ENCODE results near the gene HSD17B10. TPM values are rescaled to one million over a fixed set of nuclear protein-coding genes. Genes with fewer than 3 reads are reported as not detected.
"Not testable (repeated sequence)": the region's sequence is repeated elsewhere in the genome, so short reads cannot be mapped to it uniquely, and the experiment has no call there.

HSD17B10 gene
- total and polyA plus RNA-seq, 12 donors = 64.5 to 177 (median 131) TPM

DNA sequence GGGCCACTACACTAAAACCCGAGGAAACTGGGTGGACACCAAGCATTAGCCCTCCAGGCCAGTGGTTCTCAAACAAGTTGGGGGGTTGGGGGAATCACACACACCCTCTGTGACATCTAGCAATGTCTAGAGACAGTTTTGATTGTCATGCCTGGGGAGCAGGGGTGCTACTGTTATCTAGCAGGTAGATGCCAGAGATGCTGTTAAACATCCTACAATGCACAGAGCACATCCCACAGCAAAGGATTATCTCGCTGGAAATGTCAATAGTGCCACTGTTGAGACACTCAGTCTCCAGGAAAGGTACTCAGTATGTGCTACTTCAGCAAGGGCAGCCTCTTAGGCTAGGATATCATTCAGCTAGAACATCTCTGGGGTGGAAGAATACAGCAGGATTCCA, 13.0 kb downstream of the HSD17B10 start:
- H3K27ac ChIP-seq = no peak overlapping the region
- H3K4me3 ChIP-seq = peak overlapping the region in 1 of 4 donors; percentile 83
- H3K27me3 ChIP-seq = no peaks in the 10 kb centered on the region
- H3K9me3 ChIP-seq (replicated peaks in 1 of 3) = no peaks in the 10 kb centered on the region
- no peak for DNase-seq
- peaks cover 10 to 17% of the 10 kb centered on the region in 2 donors for H3K4me1 ChIP-seq (replicated peaks in 1 of 2)
- no peak for TF ChIP-seq POLR2A (IDR thresholded peaks at IDR 0.05)
- TF ChIP-seq, protein P1, sequence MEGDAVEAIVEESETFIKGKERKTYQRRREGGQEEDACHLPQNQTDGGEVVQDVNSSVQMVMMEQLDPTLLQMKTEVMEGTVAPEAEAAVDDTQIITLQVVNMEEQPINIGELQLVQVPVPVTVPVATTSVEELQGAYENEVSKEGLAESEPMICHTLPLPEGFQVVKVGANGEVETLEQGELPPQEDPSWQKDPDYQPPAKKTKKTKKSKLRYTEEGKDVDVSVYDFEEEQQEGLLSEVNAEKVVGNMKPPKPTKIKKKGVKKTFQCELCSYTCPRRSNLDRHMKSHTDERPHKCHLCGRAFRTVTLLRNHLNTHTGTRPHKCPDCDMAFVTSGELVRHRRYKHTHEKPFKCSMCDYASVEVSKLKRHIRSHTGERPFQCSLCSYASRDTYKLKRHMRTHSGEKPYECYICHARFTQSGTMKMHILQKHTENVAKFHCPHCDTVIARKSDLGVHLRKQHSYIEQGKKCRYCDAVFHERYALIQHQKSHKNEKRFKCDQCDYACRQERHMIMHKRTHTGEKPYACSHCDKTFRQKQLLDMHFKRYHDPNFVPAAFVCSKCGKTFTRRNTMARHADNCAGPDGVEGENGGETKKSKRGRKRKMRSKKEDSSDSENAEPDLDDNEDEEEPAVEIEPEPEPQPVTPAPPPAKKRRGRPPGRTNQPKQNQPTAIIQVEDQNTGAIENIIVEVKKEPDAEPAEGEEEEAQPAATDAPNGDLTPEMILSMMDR (IDR thresholded peaks at IDR 0.05) = no peak
- intact Hi-C loops (cut with DNase I) = no loop called here
- H3K36me3 ChIP-seq (replicated peaks in 1 of 2) = no peaks in the 10 kb centered on the region
- 18 to 67% (median 33%) methylated on average over 1 to 2 of the region's 2 CpGs for WGBS, 4 donors

DNA sequence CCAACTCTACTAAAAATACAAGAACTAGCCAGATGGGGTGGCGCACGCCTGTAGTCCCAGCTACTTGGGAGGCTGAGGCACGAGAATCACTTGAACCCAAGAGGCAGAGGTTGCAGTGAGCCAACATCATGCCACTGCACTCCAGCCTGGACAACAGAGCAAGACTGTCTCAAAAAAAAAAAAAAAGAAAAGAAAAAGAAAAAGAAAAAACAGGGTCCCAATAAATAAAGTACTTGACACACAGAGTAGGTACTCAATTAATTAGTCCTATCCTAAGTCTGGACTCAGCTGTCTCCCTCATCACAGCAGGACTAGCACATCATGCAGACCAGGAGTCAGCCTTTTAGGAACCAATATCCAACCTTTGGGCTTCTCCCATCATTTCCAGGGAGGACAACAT, 13.8 kb downstream of the HSD17B10 start:
- DNase-seq; H3K36me3 ChIP-seq (replicated peaks in 1 of 2); H3K27me3 ChIP-seq; intact Hi-C loops (cut with DNase I); H3K9me3 ChIP-seq (replicated peaks in 1 of 3); H3K27ac ChIP-seq; H3K4me3 ChIP-seq: not testable (repeated sequence)
- 93 to 98% (median 96%) methylated on average over 3 of the region's 3 CpGs for WGBS, 4 donors
- H3K4me1 ChIP-seq (replicated peaks in 1 of 2) = peaks cover 10 to 17% of the 10 kb centered on the region in 2 donors

DNA sequence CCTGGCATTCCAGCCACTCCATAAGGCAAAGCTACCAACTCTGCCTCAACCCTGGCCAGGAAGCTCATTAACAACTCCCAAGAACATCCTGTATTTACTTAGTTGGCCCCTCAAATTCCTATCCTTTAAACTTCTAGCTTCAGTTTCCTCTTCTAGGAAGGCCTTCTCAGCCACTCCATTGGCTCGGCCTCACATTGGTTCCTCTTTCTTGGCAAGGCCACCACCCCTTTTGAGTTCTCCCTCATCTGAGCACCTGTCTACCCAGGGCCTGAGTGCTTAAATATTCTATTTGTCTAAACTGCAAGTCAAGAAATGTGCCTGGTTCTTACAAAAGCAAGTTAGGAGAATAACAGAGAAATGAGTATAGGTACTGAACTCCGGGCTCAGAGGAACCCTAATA, 21.7 kb downstream of the HSD17B10 start:
- Histone ChIP-seq H3K4me1 (replicated peaks in 1 of 2) (no peaks in the 10 kb centered on the region), H3K27ac (no peak overlapping the region), H3K9me3 (replicated peaks in 1 of 3) (no peaks in the 10 kb centered on the region), H3K27me3 (no peaks in the 10 kb centered on the region), H3K36me3 (replicated peaks in 1 of 2) (peaks cover 0 to 55% of the 10 kb centered on the region in 2 donors), H3K4me3 (no peak overlapping the region)
- no peak for DNase-seq
- TF ChIP-seq POLR2A (IDR thresholded peaks at IDR 0.05) = no peak
- TF ChIP-seq, protein P1 (IDR thresholded peaks at IDR 0.05) = no peak
- 68 to 98% (median 86%) methylated on average over 2 of the region's 2 CpGs for WGBS, 4 donors
- intact Hi-C loops (cut with DNase I) = no loop called here

DNA sequence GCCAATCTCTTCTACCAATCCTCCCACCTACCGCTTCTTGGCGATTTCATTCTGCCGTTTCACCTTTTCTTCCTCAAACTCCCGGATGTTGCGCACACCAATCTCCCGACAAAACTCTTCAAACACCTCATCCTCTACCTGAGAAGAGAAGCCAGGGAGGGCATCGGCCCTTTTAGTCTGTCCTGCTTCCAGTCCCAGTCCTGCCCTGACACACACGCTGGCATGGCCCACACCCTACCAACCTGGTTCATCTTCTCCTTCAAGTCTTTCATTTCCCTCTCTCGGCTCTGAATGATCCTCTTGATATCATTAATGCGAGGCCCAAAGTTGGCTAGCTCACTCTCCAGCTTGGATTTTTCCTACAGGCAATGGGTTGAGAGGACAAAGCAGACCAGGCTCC, 30.6 kb downstream of the HSD17B10 start:
- WGBS, 4 donors = 90 to 97% (median 96%) methylated on average over 10 of the region's 10 CpGs
- Histone ChIP-seq H3K9me3 (replicated peaks in 1 of 3) (no peaks in the 10 kb centered on the region), H3K4me1 (replicated peaks in 1 of 2) (no peaks in the 10 kb centered on the region), H3K4me3 (no peak overlapping the region), H3K36me3 (replicated peaks in 1 of 2) (peaks cover 0 to 72% of the 10 kb centered on the region in 2 donors), H3K27ac (no peak overlapping the region), H3K27me3 (no peaks in the 10 kb centered on the region)
- TF ChIP-seq, protein P1 (IDR thresholded peaks at IDR 0.05) = no peak
- no peak for TF ChIP-seq POLR2A (IDR thresholded peaks at IDR 0.05)
- intact Hi-C loops (cut with DNase I) = no loop called here
- DNase-seq = no peak

DNA sequence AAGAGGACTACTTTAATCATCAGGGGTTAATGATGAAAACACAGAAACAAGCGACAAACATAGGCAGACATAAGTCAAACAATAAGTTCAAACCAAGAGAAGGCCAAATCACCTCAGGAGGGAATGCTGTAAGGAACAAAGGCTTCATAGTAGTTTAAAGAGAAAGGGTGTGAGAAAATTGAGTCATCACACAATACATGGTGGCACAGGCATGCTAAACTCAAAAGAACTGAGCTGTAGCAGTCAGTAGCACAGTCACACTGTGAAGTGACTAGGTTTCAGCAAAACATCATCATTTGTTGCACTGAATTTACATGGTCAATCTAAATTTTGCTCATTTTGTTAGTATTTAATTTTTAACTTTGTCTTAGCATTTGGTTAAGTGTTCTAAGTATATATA, 36.0 kb downstream of the HSD17B10 start:
- intact Hi-C loops (cut with DNase I) = no loop called here
- Histone ChIP-seq H3K27ac (no peak overlapping the region), H3K4me1 (replicated peaks in 1 of 2) (no peaks in the 10 kb centered on the region), H3K27me3 (no peaks in the 10 kb centered on the region), H3K4me3 (no peak overlapping the region), H3K36me3 (replicated peaks in 1 of 2) (peaks cover 0 to 37% of the 10 kb centered on the region in 2 donors), H3K9me3 (replicated peaks in 1 of 3) (no peaks in the 10 kb centered on the region)
- DNase-seq = no peak
- TF ChIP-seq, protein P1 (IDR thresholded peaks at IDR 0.05) = no peak
- no peak for TF ChIP-seq POLR2A (IDR thresholded peaks at IDR 0.05)
- 93 to 100% (median 99%) methylated on average over 1 of the region's 1 CpG for WGBS, 4 donors

All from adrenal gland (tissue), 12 donors.